HG02973 (cell line): ENCODE measurements around the gene NPR1.
"Not testable (repeated sequence)": the region's sequence is repeated elsewhere in the genome, so short reads cannot be mapped to it uniquely, and the experiment has no call there.

ENCODE experiments used
- ATAC-seq: cut with Tn5 transposase; IDR thresholded peaks from one replicate; pipeline ENCODE4 v1.9.1; 2021; ENCODE audit warnings: moderate library complexity; ENCODE audit not compliant: unreplicated experiment

Gene NPR1

GRCh38 chr1:153678519-153679336, at the start of gene NPR1:
NPR1 (plus strand) TSS chr1:153678688; CDS start chr1:153679109, 421 bp downstream.
- no peak for ATAC-seq

- no peak for ATAC-seq
Observed at GRCh38 chr1:153629343-153629665, 49.2 kb upstream of the NPR1 start.

GRCh38 chr1:153629971-153630370, 48.5 kb upstream of the NPR1 start:
- ATAC-seq, result no peak

- no peak for ATAC-seq
Observed at GRCh38 chr1:153630384-153630783, 48.1 kb upstream of the NPR1 start.

GRCh38 chr1:153631047-153632022, 47.2 kb upstream of the NPR1 start:
- ATAC-seq, result no peak

- ATAC-seq, result no peak
Observed at GRCh38 chr1:153633161-153633753, 45.2 kb upstream of the NPR1 start.

- peak; percentile 72 for ATAC-seq
Observed at GRCh38 chr1:153633754-153634665, 44.5 kb upstream of the NPR1 start, which contains the start of gene CHTOP. CHTOP (plus strand) TSS chr1:153634066; CDS start chr1:153636589, 2,523 bp downstream.

GRCh38 chr1:153635872-153636271, 42.6 kb upstream of the NPR1 start:
- ATAC-seq, result no peak

GRCh38 chr1:153636312-153636711, 42.2 kb upstream of the NPR1 start:
- no peak for ATAC-seq

- ATAC-seq, result no peak
Observed at GRCh38 chr1:153638261-153638660, 40.2 kb upstream of the NPR1 start.

- ATAC-seq, result no peak
Observed at GRCh38 chr1:153639280-153639679, 39.2 kb upstream of the NPR1 start.

GRCh38 chr1:153640213-153640612, 38.3 kb upstream of the NPR1 start:
- ATAC-seq, result not testable (repeated sequence)

- no peak for ATAC-seq
Observed at GRCh38 chr1:153640861-153641260, 37.6 kb upstream of the NPR1 start.

GRCh38 chr1:153642161-153642560, 36.3 kb upstream of the NPR1 start:
- ATAC-seq, result no peak

- ATAC-seq, result no peak
Observed at GRCh38 chr1:153643100-153643499, 35.4 kb upstream of the NPR1 start.

- no peak for ATAC-seq
Observed at GRCh38 chr1:153643816-153644215, 34.7 kb upstream of the NPR1 start.

GRCh38 chr1:153646672-153647345, 31.7 kb upstream of the NPR1 start:
- ATAC-seq, result no peak

GRCh38 chr1:153647346-153647714, 31.2 kb upstream of the NPR1 start:
- ATAC-seq, result no peak

GRCh38 chr1:153648000-153648643, 30.4 kb upstream of the NPR1 start:
- ATAC-seq, result no peak
